OCI-M2 (cell line): ENCODE measurements around the gene PLEKHH3.
"Not testable (repeated sequence)": the region's sequence is repeated elsewhere in the genome, so short reads cannot be mapped to it uniquely, and the experiment has no call there.

Source experiments
- DNase-seq: peaks from one replicate; lab custom pipeline; 2025; ENCODE audit not compliant: unreplicated experiment; lab: John Stamatoyannopoulos, UW

PLEKHH3 gene

GRCh38 chr17:42672038-42672437, 4.8 kb downstream of the PLEKHH3 start:
- DNase-seq, result no peak

- no peak for DNase-seq
Observed at GRCh38 chr17:42670789-42671657, 5.8 kb downstream of the PLEKHH3 start.

GRCh38 chr17:42669977-42670788, 6.6 kb downstream of the PLEKHH3 start:
- DNase-seq, result no peak

- no peak for DNase-seq
Observed at GRCh38 chr17:42669705-42669976, 7.2 kb downstream of the PLEKHH3 start.

- DNase-seq, result no peak
Observed at GRCh38 chr17:42667088-42667951, 9.5 kb downstream of the PLEKHH3 start.

GRCh38 chr17:42666126-42666525, 10.7 kb downstream of the PLEKHH3 start:
- not testable (repeated sequence) for DNase-seq

- DNase-seq, result no peak
Observed at GRCh38 chr17:42665581-42666001, 11.2 kb downstream of the PLEKHH3 start.

GRCh38 chr17:42660692-42661345, 16.0 kb downstream of the PLEKHH3 start:
- DNase-seq, result no peak

GRCh38 chr17:42659932-42660274, 16.9 kb downstream of the PLEKHH3 start:
- DNase-seq, result not testable (repeated sequence)

- no peak for DNase-seq
Observed at GRCh38 chr17:42659079-42659931, 17.5 kb downstream of the PLEKHH3 start, which contains the start of gene TUBG2. Gene TUBG2, plus strand, starts transcription at chr17:42659284. Its CDS starts 220 bp downstream, at chr17:42659504.

GRCh38 chr17:42657824-42658588, 18.8 kb downstream of the PLEKHH3 start:
- DNase-seq, result no peak

- no peak for DNase-seq
Observed at GRCh38 chr17:42655528-42655927, 21.3 kb downstream of the PLEKHH3 start.

GRCh38 chr17:42653179-42654124, 23.3 kb downstream of the PLEKHH3 start:
- no peak for DNase-seq

- no peak for DNase-seq
Observed at GRCh38 chr17:42651392-42651791, 25.4 kb downstream of the PLEKHH3 start.

GRCh38 chr17:42647778-42648177, 29.0 kb downstream of the PLEKHH3 start:
- DNase-seq, result no peak

GRCh38 chr17:42642336-42642735, 34.5 kb downstream of the PLEKHH3 start:
- no peak for DNase-seq

- no peak for DNase-seq
Observed at GRCh38 chr17:42640121-42640520, 36.7 kb downstream of the PLEKHH3 start.

GRCh38 chr17:42639525-42640113, 37.2 kb downstream of the PLEKHH3 start:
- no peak for DNase-seq
